Activated naive CD4-positive, alpha-beta T cell treated with anti-CD3 and anti-CD28 coated beads, Interleukin-2, amount 10 ng/mL, durations not matched to agents 5 hours and 36 hours (primary cell): ENCODE measurements around the gene SEMA4A. TPM values are rescaled to one million over a fixed set of nuclear protein-coding genes. Genes with fewer than 3 reads are reported as not detected.

ENCODE experiments used
- total RNA-seq, 2 experiments: library from RNA; stranded (reverse); gene quantifications; one replicate each; pipeline ENCODE4 v1.2.3, GENCODE V29; 2021

SEMA4A gene
- total RNA-seq: 1 to 10 TPM; 1.9 to 2.2 TPM

DNA sequence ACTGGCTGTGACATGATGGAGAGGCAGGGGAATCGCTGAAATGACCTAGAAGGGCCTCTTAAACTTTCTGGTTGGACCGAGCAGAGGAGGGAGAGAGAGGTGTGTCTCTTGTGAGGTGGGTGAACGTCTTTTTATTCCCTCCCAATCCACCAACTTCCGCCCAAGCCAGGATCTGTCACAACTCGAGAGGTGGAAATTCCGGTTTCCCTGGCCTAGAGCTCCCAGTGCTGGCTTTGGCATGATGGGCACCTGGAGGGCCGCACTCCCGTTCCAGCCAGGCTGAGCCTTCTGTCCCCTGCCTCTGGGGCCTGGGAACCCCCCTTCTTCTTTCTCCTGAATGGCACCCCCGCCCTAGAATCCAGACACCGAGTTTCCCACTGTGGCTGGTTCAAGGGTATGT is at the start of gene SEMA4A:
SEMA4A (plus strand) TSS at position 224 of the 400 bp plus-strand sequence. CDS start 994 bp downstream, outside the sequence.

DNA sequence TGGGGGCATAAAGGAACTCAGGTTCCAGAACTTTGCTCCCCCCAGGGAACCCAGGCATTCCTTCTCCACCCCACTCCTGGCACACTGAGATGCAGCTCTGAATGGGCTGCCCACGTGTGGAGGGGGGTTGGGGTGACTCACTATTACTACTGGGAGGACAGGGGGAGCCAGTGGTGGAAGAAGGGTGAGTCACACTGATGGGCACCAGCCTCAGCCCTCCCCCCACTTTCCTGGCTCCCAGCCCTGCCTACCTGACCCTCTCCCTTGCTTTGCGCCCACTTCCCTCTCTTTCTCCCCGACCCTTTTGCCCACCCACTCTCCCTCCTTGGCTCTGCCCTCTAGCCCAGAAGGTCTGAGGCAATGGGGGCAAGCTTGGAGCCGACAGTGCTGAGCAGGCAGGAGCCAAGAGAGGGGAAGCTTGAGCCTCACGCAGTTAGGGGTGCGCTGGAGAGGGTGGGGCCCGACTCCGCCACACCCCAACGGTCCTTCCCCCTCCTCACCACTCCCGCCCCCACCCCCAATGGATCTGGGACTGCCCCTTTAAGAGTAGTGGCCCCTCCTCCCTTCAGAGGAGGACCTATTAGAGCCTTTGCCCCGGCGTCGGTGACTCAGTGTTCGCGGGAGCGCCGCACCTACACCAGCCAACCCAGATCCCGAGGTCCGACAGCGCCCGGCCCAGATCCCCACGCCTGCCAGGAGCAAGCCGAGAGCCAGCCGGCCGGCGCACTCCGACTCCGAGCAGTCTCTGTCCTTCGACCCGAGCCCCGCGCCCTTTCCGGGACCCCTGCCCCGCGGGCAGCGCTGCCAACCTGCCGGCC is 39.1 kb upstream of the SEMA4A start, which contains the start of gene LMNA:
LMNA (plus strand) TSS at position 611 of the 818 bp plus-strand sequence. CDS start 208 bp downstream, outside the sequence.

GRCh38 chr1:156193488-156194299 is 40.3 kb downstream of the SEMA4A start, which contains the start of gene SLC25A44:
SLC25A44 (plus strand) TSS chr1:156194104; CDS start chr1:156199848, 5,744 bp downstream.

GRCh38 chr1:156212833-156213643 is 59.7 kb downstream of the SEMA4A start, which contains the start of gene PMF1:
PMF1 (plus strand) TSS chr1:156213007; CDS start chr1:156213016, 9 bp downstream.

Other genes with a start within 250 kb of the SEMA4A start
- 10 to 100 TPM; 32.1 to 33.1 TPM for gene RIT1, start 242.2 kb upstream of the SEMA4A start, total RNA-seq
- 10 to 100 TPM; 59.4 to 61.4 TPM for gene KHDC4, start 219.2 kb upstream of the SEMA4A start, total RNA-seq
- not detected for gene RXFP4, start 211.9 kb upstream of the SEMA4A start, total RNA-seq
- 100 to 1,000 TPM; 140 to 156 TPM for gene ARHGEF2, start 175.0 kb upstream of the SEMA4A start, total RNA-seq
- gene SSR2, start 132.6 kb upstream of the SEMA4A start, total RNA-seq: 100 to 1,000 TPM; 291 to 312 TPM
- 10 to 100 TPM; 26.2 to 26.5 TPM for gene UBQLN4, start 99.8 kb upstream of the SEMA4A start, total RNA-seq
- 10 to 100 TPM; 46.8 to 57.1 TPM for gene LAMTOR2, start 98.8 kb upstream of the SEMA4A start, total RNA-seq
- under 1 TPM; 0.81 to 0.99 TPM for gene RAB25, start 92.4 kb upstream of the SEMA4A start, total RNA-seq
- not detected for gene MEX3A, start 71.1 kb upstream of the SEMA4A start, total RNA-seq
- gene LMNA, start 38.9 kb upstream of the SEMA4A start, total RNA-seq: 1 to 10 TPM; 4.1 to 5.4 TPM
- gene SLC25A44, start 40.5 kb downstream of the SEMA4A start, total RNA-seq: 10 to 100 TPM; 23.3 to 28.9 TPM
- gene PMF1, start 59.4 kb downstream of the SEMA4A start, total RNA-seq: 10 to 100 TPM; 70.4 to 71.4 TPM
- 1 to 10 TPM; 2.2 to 3.5 TPM for gene BGLAP, start 88.6 kb downstream of the SEMA4A start, total RNA-seq
- 1 to 10 TPM; 4.7 to 5.0 TPM for gene PAQR6, start 94.5 kb downstream of the SEMA4A start, total RNA-seq
- gene SMG5, start 129.2 kb downstream of the SEMA4A start, total RNA-seq: 10 to 100 TPM; 52.9 to 54.1 TPM
- 1 to 10 TPM; 8.5 to 9.0 TPM for gene TMEM79, start 130.7 kb downstream of the SEMA4A start, total RNA-seq
- gene GLMP, start 142.1 kb downstream of the SEMA4A start, total RNA-seq: 10 to 100 TPM; 37.1 to 37.4 TPM
- not detected for gene VHLL, start 145.7 kb downstream of the SEMA4A start, total RNA-seq
- 100 to 1,000 TPM; 184 to 186 TPM for gene CCT3, start 184.7 kb downstream of the SEMA4A start, total RNA-seq
- gene TSACC, start 184.9 kb downstream of the SEMA4A start, total RNA-seq: not detected
- gene RHBG, start 215.6 kb downstream of the SEMA4A start, total RNA-seq: not detected